HepG2 (cell line): ENCODE measurements around the gene AZU1.

ENCODE experiments used
- ELF3 ChIP-seq: IDR thresholded peaks from 2 replicates; pipeline ENCODE4 v1.6.1; 2016; ENCODE audit warnings: missing genetic modification reagents, missing compliant biosample characterization
- IRF2 ChIP-seq: IDR thresholded peaks from 2 replicates; pipeline ENCODE4 v1.6.1; 2018; ENCODE audit warnings: missing genetic modification reagents, missing compliant biosample characterization
- PHF5A ChIP-seq: IDR thresholded peaks from one replicate; pipeline ENCODE4 v1.6.1; 2018; ENCODE audit warnings: low read depth, missing genetic modification reagents; ENCODE audit not compliant: unreplicated experiment
- SCMH1 ChIP-seq: sonication (generic); formaldehyde crosslinking; IDR thresholded peaks from 2 replicates; pipeline ENCODE4 v1.9.0; 2021; ENCODE audit warnings: missing genetic modification reagents, mild to moderate bottlenecking, borderline replicate concordance

DNA sequence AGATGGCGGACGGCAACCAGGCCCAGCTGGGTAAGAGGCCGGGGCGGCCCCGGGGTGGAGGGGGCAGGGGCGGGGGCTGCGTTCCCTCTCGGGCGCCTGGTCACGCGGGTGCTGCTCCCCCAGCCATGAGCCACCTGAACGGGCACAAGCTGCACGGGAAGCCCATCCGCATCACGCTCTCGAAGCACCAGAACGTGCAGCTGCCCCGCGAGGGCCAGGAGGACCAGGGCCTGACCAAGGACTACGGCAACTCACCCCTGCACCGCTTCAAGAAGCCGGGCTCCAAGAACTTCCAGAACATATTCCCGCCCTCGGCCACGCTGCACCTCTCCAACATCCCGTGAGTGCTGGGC is 19.2 kb upstream of the AZU1 start:
- no peak for TF ChIP-seq ELF3
- no peak for TF ChIP-seq SCMH1 (CRISPR knock-in tag)
- no peak for TF ChIP-seq PHF5A (CRISPR knock-in tag)
- TF ChIP-seq IRF2 (CRISPR knock-in tag) = no peak
